ENCODE data around the gene PTPRM. TPM values are rescaled to one million over a fixed set of nuclear protein-coding genes. Genes with fewer than 3 reads are reported as not detected.

The PTPRM gene
- total and polyA plus RNA-seq, 9 donors, result 45.6 to 82.0 (median 56.9) TPM

GRCh38 chr18:8231316-8231715 is 664.2 kb downstream of the PTPRM start:
- H3K27ac ChIP-seq, result no peak overlapping the region
- intact Hi-C loops (cut with DNase I), result no loop called here
- H3K27me3 ChIP-seq, result no peaks in the 10 kb centered on the region
- 41 to 66% (median 53%) methylated on average over 5 of the region's 5 CpGs for WGBS, 3 donors
- H3K4me3 ChIP-seq, result no peak overlapping the region
- H3K4me1 ChIP-seq (ENCODE audit: insufficient read depth), result peaks cover 3% of the 10 kb centered on the region
- no peak for DNase-seq
- no peaks in the 10 kb centered on the region for H3K36me3 ChIP-seq
- no peak for TF ChIP-seq EP300 (IDR thresholded peaks at IDR 0.05)
- no peak for TF ChIP-seq POLR2A (IDR thresholded peaks at IDR 0.05)
- TF ChIP-seq CTCF (IDR thresholded peaks at IDR 0.05), result no peak
- no peaks in the 10 kb centered on the region for H3K9me3 ChIP-seq

DNA sequence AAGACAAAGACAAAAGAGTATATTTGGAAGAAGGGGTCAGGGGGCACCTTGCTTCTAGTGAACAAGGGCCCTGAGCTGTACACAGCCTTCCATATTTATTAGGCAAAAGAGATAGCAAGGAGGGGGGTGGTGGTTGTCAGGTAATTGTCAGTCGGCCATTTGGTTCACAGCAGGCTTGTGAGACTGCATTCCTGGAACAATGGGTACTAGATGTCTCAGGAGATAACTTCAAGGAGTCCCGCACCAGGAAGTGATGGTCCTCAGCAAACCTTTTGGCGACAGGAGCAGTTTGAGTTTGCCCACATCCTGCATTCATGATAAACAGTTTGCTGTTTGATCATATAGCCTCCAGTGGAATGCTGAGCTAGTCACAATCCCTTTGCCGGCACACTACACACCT is 665.7 kb downstream of the PTPRM start:
- H3K27me3 ChIP-seq, result no peaks in the 10 kb centered on the region
- 86 to 95% (median 93%) methylated on average over 4 of the region's 4 CpGs for WGBS, 3 donors
- intact Hi-C loops (cut with DNase I), result no loop called here
- H3K27ac ChIP-seq, result no peak overlapping the region
- no peak overlapping the region for H3K4me3 ChIP-seq
- no peaks in the 10 kb centered on the region for H3K36me3 ChIP-seq
- TF ChIP-seq EP300 (IDR thresholded peaks at IDR 0.05) (no peak), POLR2A (IDR thresholded peaks at IDR 0.05) (no peak), CTCF (IDR thresholded peaks at IDR 0.05) (no peak)
- H3K4me1 ChIP-seq (ENCODE audit: insufficient read depth), result peaks cover 3% of the 10 kb centered on the region
- DNase-seq, result no peak
- no peaks in the 10 kb centered on the region for H3K9me3 ChIP-seq

GRCh38 chr18:8235894-8236293 is 668.8 kb downstream of the PTPRM start:
- 93 to 96% (median 94%) methylated on average over 3 of the region's 3 CpGs for WGBS, 3 donors
- Histone ChIP-seq H3K27me3 (no peaks in the 10 kb centered on the region), H3K36me3 (no peaks in the 10 kb centered on the region), H3K27ac (no peak overlapping the region), H3K4me3 (no peak overlapping the region), H3K9me3 (no peaks in the 10 kb centered on the region), H3K4me1 (ENCODE audit: insufficient read depth) (peaks cover 3% of the 10 kb centered on the region)
- no peak for DNase-seq
- TF ChIP-seq POLR2A (IDR thresholded peaks at IDR 0.05), result no peak
- TF ChIP-seq CTCF (IDR thresholded peaks at IDR 0.05), result no peak
- no peak for TF ChIP-seq EP300 (IDR thresholded peaks at IDR 0.05)
- intact Hi-C loops (cut with DNase I), result no loop called here

- WGBS, 3 donors, result 93 to 95% (median 95%) methylated on average over 5 of the region's 5 CpGs
- DNase-seq, result no peak
- intact Hi-C loops (cut with DNase I), result no loop called here
- Histone ChIP-seq H3K36me3 (no peaks in the 10 kb centered on the region), H3K27me3 (no peaks in the 10 kb centered on the region), H3K27ac (no peak overlapping the region), H3K4me3 (no peak overlapping the region), H3K9me3 (no peaks in the 10 kb centered on the region), H3K4me1 (ENCODE audit: insufficient read depth) (no peaks in the 10 kb centered on the region)
- TF ChIP-seq EP300 (IDR thresholded peaks at IDR 0.05) (no peak), POLR2A (IDR thresholded peaks at IDR 0.05) (no peak), CTCF (IDR thresholded peaks at IDR 0.05) (no peak)
Observed at GRCh38 chr18:8238507-8238906, 671.4 kb downstream of the PTPRM start.

- H3K4me1 ChIP-seq (ENCODE audit: insufficient read depth), result no peaks in the 10 kb centered on the region
- no peak overlapping the region for H3K27ac ChIP-seq
- intact Hi-C loops (cut with DNase I), result no loop called here
- no peaks in the 10 kb centered on the region for H3K36me3 ChIP-seq
- no peak for TF ChIP-seq CTCF (IDR thresholded peaks at IDR 0.05)
- TF ChIP-seq EP300 (IDR thresholded peaks at IDR 0.05), result no peak
- no peak for TF ChIP-seq POLR2A (IDR thresholded peaks at IDR 0.05)
- H3K4me3 ChIP-seq, result no peak overlapping the region
- no peak for DNase-seq
- no peaks in the 10 kb centered on the region for H3K9me3 ChIP-seq
- 27 to 86% (median 41%) methylated on average over 1 of the region's 1 CpG for WGBS, 3 donors
- H3K27me3 ChIP-seq, result no peaks in the 10 kb centered on the region
Observed at GRCh38 chr18:8241731-8242130, 674.6 kb downstream of the PTPRM start.

Measured in ovary (tissue), 9 donors.